ENCODE data around the gene KCTD21. TPM values are rescaled to one million over a fixed set of nuclear protein-coding genes. Genes with fewer than 3 reads are reported as not detected.

The KCTD21 gene
- total and polyA plus RNA-seq, 2 experiments from 2014 or later = 4.7 to 8.2 TPM

DNA sequence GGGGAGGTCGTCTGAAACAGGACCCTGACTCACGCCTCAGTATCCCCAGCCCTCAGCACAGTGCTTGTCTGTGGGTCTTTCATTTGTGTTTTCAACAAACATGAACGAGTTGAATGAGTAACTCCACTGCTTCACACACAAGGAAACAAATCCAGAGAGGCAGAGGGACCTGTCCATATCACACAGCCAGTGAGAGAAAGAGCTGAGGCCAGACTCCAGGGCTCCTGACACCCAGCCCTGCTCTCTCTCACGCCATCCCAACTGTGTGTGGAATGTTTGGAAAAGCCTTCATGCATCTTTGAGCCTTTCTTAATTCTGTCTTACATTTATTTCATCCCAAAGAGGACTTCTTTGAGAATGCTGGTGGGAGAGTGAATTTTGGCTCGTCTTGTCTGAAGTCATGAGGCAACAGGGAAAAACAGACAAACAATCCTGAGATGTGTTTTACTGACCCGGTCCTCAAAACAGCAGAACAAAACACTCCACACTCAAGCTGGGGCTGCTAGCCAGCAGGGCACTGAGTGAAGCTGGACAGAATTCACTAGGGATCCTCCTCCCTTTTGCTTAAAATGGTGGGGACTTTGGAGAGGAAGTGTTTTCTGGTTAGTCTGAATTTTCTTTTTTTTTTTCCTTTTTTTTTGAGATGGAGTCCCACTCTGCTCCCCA, 29.3 kb downstream of the KCTD21 start:
- H3K79me2 ChIP-seq = no peaks in the 10 kb centered on the region
- no peaks in the 10 kb centered on the region for H4K20me1 ChIP-seq (ENCODE audit: insufficient read depth, poor library complexity, severe bottlenecking)
- H3K4me3 ChIP-seq = no peak overlapping the region
- no peak overlapping the region for H3K27ac ChIP-seq
- DNase-seq (ENCODE audit: low spot score) = no peak
- H3K36me3 ChIP-seq (replicated peaks; ENCODE audit: insufficient read depth, low read depth) = no peaks in the 10 kb centered on the region
- 63% methylated on average over 6 of the region's 6 CpGs for WGBS (ENCODE audit: low lambda C conversion rate, missing lambda C conversion rate)
- H3K9me2 ChIP-seq (replicated peaks; ENCODE audit: insufficient read depth) = no peaks in the 10 kb centered on the region
- TF ChIP-seq, protein P1, sequence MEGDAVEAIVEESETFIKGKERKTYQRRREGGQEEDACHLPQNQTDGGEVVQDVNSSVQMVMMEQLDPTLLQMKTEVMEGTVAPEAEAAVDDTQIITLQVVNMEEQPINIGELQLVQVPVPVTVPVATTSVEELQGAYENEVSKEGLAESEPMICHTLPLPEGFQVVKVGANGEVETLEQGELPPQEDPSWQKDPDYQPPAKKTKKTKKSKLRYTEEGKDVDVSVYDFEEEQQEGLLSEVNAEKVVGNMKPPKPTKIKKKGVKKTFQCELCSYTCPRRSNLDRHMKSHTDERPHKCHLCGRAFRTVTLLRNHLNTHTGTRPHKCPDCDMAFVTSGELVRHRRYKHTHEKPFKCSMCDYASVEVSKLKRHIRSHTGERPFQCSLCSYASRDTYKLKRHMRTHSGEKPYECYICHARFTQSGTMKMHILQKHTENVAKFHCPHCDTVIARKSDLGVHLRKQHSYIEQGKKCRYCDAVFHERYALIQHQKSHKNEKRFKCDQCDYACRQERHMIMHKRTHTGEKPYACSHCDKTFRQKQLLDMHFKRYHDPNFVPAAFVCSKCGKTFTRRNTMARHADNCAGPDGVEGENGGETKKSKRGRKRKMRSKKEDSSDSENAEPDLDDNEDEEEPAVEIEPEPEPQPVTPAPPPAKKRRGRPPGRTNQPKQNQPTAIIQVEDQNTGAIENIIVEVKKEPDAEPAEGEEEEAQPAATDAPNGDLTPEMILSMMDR (IDR thresholded peaks at IDR 0.05; ENCODE audit: poor library complexity) = no peak
- no peak for TF ChIP-seq EZH2phosphoT487 (IDR thresholded peaks at IDR 0.05; ENCODE audit: low read depth, severe bottlenecking, unreplicated experiment)
- no peak for TF ChIP-seq EZH2 (IDR thresholded peaks at IDR 0.05; ENCODE audit: borderline replicate concordance)
- H2AFZ ChIP-seq = no peak overlapping the region
- no peaks in the 10 kb centered on the region for H3K4me1 ChIP-seq (ENCODE audit: insufficient read depth)
- no peaks in the 10 kb centered on the region for H3K9me3 ChIP-seq (ENCODE audit: low read depth)
- H3K4me2 ChIP-seq = no peak overlapping the region
- no peaks in the 10 kb centered on the region for H3K27me3 ChIP-seq

DNA sequence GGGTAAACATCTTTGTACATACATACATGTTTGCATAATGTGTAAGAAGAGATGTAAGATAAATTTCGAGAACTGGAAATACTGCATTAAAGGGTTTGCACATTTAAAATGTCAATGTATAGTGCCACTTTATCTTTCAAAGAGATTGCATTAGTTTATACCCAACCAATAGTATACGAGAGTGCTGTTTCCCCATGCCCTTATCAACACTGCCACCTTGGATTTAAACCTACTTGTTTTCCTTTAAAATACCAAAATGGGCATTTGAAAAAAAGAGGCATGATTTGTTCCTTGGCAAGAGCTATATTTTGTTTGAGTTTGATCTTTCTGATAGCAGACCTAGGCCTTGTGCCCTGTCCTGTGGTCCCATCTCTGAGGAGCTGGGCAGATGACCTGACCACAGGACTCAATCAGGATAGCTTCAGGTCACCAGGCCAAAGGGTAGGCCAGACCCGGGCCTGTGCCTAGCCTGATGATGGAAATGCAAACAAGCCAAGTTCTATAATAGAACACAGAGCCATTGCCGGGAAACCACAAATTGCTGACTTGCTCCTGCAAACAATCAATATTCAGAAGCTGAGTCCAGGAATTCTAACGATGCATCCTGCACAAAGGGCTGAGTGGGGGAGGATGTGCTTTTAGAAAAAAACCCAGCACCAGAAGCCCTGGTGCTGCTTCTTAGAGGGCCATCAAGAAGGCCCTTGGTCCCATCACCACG, 32.1 kb downstream of the KCTD21 start:
- Histone ChIP-seq H3K79me2 (no peaks in the 10 kb centered on the region), H3K4me3 (no peak overlapping the region), H3K4me1 (ENCODE audit: insufficient read depth) (no peaks in the 10 kb centered on the region), H3K27ac (no peak overlapping the region), H3K36me3 (replicated peaks; ENCODE audit: insufficient read depth, low read depth) (no peaks in the 10 kb centered on the region), H4K20me1 (ENCODE audit: insufficient read depth, poor library complexity, severe bottlenecking) (no peaks in the 10 kb centered on the region), H3K27me3 (no peaks in the 10 kb centered on the region), H3K9me3 (ENCODE audit: low read depth) (no peaks in the 10 kb centered on the region), H3K4me2 (no peak overlapping the region), H3K9me2 (replicated peaks; ENCODE audit: insufficient read depth) (no peaks in the 10 kb centered on the region), H2AFZ (no peak overlapping the region)
- peak; percentile 17 for DNase-seq (ENCODE audit: low spot score)
- TF ChIP-seq, protein P1 (IDR thresholded peaks at IDR 0.05; ENCODE audit: poor library complexity) = no peak
- TF ChIP-seq EZH2phosphoT487 (IDR thresholded peaks at IDR 0.05; ENCODE audit: low read depth, severe bottlenecking, unreplicated experiment) (no peak), EZH2 (IDR thresholded peaks at IDR 0.05; ENCODE audit: borderline replicate concordance) (no peak)
- WGBS (ENCODE audit: low lambda C conversion rate, missing lambda C conversion rate) = 42% methylated on average over 6 of the region's 6 CpGs

DNA sequence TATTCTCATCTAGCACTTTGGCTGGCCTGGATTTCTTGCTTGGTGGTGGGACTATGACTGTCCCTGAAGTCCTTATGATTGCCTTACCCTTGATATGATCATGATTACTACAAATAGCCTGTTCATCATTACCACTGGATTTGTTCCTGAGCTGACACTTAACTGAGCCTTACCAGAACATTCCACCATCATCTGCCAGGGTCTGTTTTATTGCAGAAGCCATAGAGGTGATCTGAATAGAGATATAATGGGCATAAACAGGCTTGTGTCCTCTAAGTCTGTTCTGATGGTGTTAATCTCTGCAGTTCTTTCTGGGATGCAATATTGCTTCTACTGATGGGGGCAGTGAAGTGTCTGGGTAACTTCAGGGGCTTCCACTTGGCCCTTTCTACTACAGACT, 36.6 kb downstream of the KCTD21 start:
- H3K4me1 ChIP-seq (ENCODE audit: insufficient read depth) = no peaks in the 10 kb centered on the region
- no peaks in the 10 kb centered on the region for H3K27me3 ChIP-seq
- no peak overlapping the region for H3K4me3 ChIP-seq
- H3K4me2 ChIP-seq = no peak overlapping the region
- no peaks in the 10 kb centered on the region for H3K36me3 ChIP-seq (replicated peaks; ENCODE audit: insufficient read depth, low read depth)
- H3K27ac ChIP-seq = no peak overlapping the region
- TF ChIP-seq EZH2 (IDR thresholded peaks at IDR 0.05; ENCODE audit: borderline replicate concordance) = no peak
- TF ChIP-seq EZH2phosphoT487 (IDR thresholded peaks at IDR 0.05; ENCODE audit: low read depth, severe bottlenecking, unreplicated experiment) = no peak
- TF ChIP-seq, protein P1 (IDR thresholded peaks at IDR 0.05; ENCODE audit: poor library complexity) = no peak
- H3K9me2 ChIP-seq (replicated peaks; ENCODE audit: insufficient read depth) = no peaks in the 10 kb centered on the region
- DNase-seq (ENCODE audit: low spot score) = no peak
- H3K79me2 ChIP-seq = no peaks in the 10 kb centered on the region
- no peaks in the 10 kb centered on the region for H3K9me3 ChIP-seq (ENCODE audit: low read depth)
- no peak overlapping the region for H2AFZ ChIP-seq
- no peaks in the 10 kb centered on the region for H4K20me1 ChIP-seq (ENCODE audit: insufficient read depth, poor library complexity, severe bottlenecking)

Data from hepatocyte (in vitro differentiated cells).